HL-60 (cell line): ENCODE measurements around the gene PDGFD.

Experiments used
- CTCF ChIP-seq: IDR thresholded peaks from one replicate; pipeline ENCODE4 v1.5.1; 2011; ENCODE audit warnings: low read length, control low read depth, inconsistent platforms; ENCODE audit not compliant: insufficient read depth
- POLR2AphosphoS5 ChIP-seq: IDR thresholded peaks from 2 replicates; pipeline ENCODE4 v1.6.1; 2012; ENCODE audit warnings: low read depth
- SPI1 ChIP-seq: IDR thresholded peaks from 2 replicates; pipeline ENCODE4 v1.6.1; 2012; ENCODE audit warnings: low read depth, mild to moderate bottlenecking, borderline replicate concordance

DNA sequence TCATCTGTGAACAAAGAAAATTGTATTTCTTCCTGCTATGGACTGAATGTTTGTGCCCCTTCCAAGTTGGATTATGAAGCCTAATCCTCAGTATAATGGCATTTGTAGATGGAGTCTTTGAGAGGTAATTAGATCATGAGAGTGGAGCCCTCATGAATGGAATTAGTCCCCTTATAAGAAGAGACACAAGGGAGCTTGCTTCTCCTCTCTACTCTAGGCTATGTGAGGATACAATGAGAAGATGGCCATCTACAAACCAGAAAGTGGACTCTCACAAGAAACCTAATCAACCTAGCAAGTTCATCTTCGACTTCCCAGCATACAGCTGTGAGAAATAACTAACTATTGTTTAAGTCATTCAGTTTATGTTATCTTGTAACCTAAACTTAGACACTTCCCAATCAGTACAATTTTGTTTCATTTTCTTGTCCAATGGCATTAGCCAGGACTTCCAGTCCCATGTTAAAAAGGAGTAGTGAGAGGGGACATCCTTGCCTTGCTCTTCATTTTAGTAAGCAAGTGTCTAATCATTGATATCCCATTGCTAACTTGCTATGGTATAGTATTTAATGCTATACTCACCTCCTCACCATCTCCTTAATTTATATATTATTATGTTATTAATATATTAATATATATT, 45.7 kb downstream of the PDGFD start:
- TF ChIP-seq CTCF (no peak), SPI1 (no peak), POLR2AphosphoS5 (no peak)
